Left forelimb (tissue), 1 donor: Measurements from ENCODE around the gene GSTA1.
"Not testable (repeated sequence)": the region's sequence is repeated elsewhere in the genome, so short reads cannot be mapped to it uniquely, and the experiment has no call there.

Source experiments
- DNase-seq: peaks from one replicate; pipeline ENCODE4 v3.0.0-alpha.2; 2018; ENCODE audit warnings: low spot score

Gene GSTA1

DNA sequence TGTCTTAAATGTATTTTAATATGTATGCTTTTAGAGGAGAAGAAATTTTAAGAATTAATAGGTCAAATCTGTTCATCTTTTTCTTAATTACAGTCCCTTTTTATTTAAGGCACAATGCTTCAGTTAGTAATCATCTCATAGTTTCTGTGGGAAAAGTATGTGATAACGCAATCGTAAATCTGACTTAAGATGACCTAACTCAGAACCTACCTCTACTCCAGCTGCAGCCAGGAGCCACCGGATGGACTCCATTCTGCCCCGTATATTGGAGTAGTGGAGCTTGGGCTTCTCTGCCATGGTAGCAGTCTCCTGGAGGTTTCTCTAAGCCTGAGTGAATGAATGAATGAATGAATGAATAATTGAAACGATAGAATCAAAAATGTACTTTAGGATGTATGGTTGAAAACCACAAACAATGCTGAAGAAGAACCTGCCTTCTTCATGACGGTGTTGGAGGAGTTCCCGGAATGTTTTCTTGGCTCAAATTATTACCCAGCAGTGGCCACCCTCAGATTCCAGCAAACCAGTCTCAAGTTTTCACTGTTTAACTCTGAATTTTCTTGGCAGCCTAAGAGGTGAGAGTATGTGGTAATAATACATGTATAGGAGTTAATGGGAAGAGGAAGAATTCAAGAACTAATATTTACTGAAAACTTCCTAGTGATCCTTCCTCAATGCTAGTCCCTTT is 45.8 kb downstream of the GSTA1 start:
- not testable (repeated sequence) for DNase-seq

- no peak for DNase-seq
Observed at GRCh38 chr6:52754443-52754842, 49.2 kb downstream of the GSTA1 start.

GRCh38 chr6:52753137-52753536 is 50.5 kb downstream of the GSTA1 start:
- DNase-seq = not testable (repeated sequence)

- DNase-seq = no peak
Observed at GRCh38 chr6:52752310-52752709, 51.3 kb downstream of the GSTA1 start.

DNA sequence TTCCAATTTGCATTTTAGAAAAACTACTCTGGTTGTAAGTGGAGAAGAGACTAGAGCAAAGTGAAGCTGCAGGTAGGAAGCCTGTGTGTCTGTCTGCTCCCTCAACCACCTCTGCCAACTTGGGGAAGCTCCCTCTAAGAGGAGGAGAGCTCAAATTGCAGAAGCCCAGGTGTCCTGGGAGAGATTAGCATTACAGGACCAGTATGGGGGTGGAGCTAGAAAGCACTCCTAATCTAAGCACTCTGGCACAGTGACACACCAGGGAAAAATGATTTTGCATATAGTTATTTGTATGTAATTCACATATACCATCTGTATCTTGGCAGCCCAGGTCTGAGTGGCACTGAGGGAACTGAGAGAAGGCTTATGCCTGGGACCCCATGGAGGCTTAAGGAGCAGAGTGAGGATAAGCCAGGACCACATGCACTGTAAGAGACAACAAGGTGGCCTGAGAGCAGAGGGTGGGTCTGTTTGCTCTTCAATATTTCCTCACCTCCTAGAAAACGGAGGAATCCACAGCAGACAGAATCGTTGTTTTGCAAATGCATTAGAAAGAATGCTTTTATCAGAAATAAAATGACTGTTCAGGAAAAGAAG is 54.0 kb downstream of the GSTA1 start:
- DNase-seq = no peak

- not testable (repeated sequence) for DNase-seq
Observed at GRCh38 chr6:52747301-52747700, 56.3 kb downstream of the GSTA1 start.

DNA sequence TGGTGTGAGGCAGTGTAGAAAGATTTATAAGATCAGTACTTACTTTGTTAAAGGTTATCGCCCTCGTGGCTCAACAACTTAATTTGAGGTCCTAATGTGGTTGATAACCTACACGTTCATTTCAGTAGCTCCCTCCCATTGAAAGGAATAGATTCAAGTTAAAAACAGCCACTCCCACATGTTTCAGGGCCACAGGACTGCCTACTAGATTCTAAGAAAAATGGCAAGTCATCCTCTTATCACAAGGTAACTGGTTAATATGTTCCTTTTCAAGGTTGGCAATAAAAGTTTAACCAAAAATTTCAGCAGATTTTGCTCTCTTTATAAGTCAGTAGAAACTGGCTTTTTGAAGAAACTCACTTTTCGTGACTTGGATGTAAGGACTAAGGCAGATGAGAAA is 57.4 kb downstream of the GSTA1 start:
- DNase-seq = no peak

GRCh38 chr6:52745764-52746201 is 57.8 kb downstream of the GSTA1 start:
- no peak for DNase-seq

DNA sequence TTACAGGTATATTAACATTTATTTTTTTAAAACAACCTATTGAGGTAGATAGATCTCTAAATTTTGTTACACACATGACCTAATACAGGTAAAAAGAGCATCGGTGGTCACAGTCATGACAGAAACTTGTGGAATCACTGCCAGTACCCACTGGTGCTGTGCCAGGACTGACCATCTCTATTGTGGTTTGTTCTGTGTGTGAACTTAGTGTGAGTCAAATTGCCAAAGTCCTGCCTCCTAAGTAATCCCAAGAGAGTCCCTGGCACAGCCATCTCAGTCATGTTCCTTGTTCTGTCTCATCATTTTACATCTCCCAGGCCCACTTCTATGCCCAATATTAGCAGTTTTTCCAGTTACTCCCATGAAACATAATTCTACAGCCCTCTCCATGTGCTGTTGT is 61.7 kb downstream of the GSTA1 start:
- DNase-seq = no peak
